GM19455 (cell line): ENCODE data around the gene TAF11L12.
"Not testable (repeated sequence)": the region's sequence is repeated elsewhere in the genome, so short reads cannot be mapped to it uniquely, and the experiment has no call there.

Experiments
- ATAC-seq: cut with Tn5 transposase; IDR thresholded peaks from one replicate; pipeline ENCODE4 v1.9.1; 2021; ENCODE audit not compliant: unreplicated experiment

TAF11L12 gene

GRCh38 chr5:17610092-17610491, at the start of gene TAF11L12:
TSS of gene TAF11L12 (plus strand) at chr5:17610392.
- ATAC-seq = not testable (repeated sequence)

GRCh38 chr5:17585658-17586057, 24.5 kb upstream of the TAF11L12 start, which contains the start of gene TAF11L7:
TSS of gene TAF11L7 (minus strand) at chr5:17585758.
- ATAC-seq = not testable (repeated sequence)

- ATAC-seq = not testable (repeated sequence)
Observed at GRCh38 chr5:17590860-17591259, 19.3 kb upstream of the TAF11L12 start, which contains the start of gene TAF11L8. TSS of gene TAF11L8 (minus strand) at chr5:17590960.

GRCh38 chr5:17594255-17594654, 15.9 kb upstream of the TAF11L12 start, which contains the start of gene TAF11L9:
TSS of gene TAF11L9 (minus strand) at chr5:17594394.
- not testable (repeated sequence) for ATAC-seq

- not testable (repeated sequence) for ATAC-seq
Observed at GRCh38 chr5:17597728-17598127, 12.5 kb upstream of the TAF11L12 start, which contains the start of gene TAF11L10. TSS of gene TAF11L10 (minus strand) at chr5:17597828.

GRCh38 chr5:17603880-17604279, 6.3 kb upstream of the TAF11L12 start, which contains the start of gene TAF11L11:
TSS of gene TAF11L11 (plus strand) at chr5:17604183.
- not testable (repeated sequence) for ATAC-seq

- no peak for ATAC-seq
Observed at GRCh38 chr5:17604951-17605350, 5.2 kb upstream of the TAF11L12 start.

GRCh38 chr5:17607461-17607860, 2.7 kb upstream of the TAF11L12 start:
- ATAC-seq = not testable (repeated sequence)

- ATAC-seq = no peak
Observed at GRCh38 chr5:17614872-17615605, 4.8 kb downstream of the TAF11L12 start.

- ATAC-seq = no peak
Observed at GRCh38 chr5:17619354-17619753, 9.2 kb downstream of the TAF11L12 start.

- no peak for ATAC-seq
Observed at GRCh38 chr5:17620627-17621026, 10.4 kb downstream of the TAF11L12 start.

GRCh38 chr5:17625686-17626085, 15.5 kb downstream of the TAF11L12 start:
- no peak for ATAC-seq

GRCh38 chr5:17631788-17632187, 21.6 kb downstream of the TAF11L12 start, which contains the start of gene TAF11L13:
TSS of gene TAF11L13 (plus strand) at chr5:17632088.
- ATAC-seq = not testable (repeated sequence)

- no peak for ATAC-seq
Observed at GRCh38 chr5:17634160-17634559, 24.0 kb downstream of the TAF11L12 start, which contains the start of gene TAF11L14. TSS of gene TAF11L14 (plus strand) at chr5:17634460.

- not testable (repeated sequence) for ATAC-seq
Observed at GRCh38 chr5:17649232-17649631, 39.0 kb downstream of the TAF11L12 start.

GRCh38 chr5:17655201-17655759, 45.1 kb downstream of the TAF11L12 start:
- ATAC-seq = not testable (repeated sequence)

GRCh38 chr5:17655921-17656320, 45.7 kb downstream of the TAF11L12 start:
- no peak for ATAC-seq
